SK-N-SH treated with all-trans-retinoic acid at 6 μM for 48 hours (cell line): Measurements from ENCODE around the gene KIF2C.
A peak's percentile ranks its signal among the peaks of the same experiment; 100 is the strongest.

Source experiments
- ATAC-seq: fragments of 200-7000 bp; cut with Tn5 transposase; 3 replicates; pipeline ENCODE4 v1.9.1; 2020; ENCODE audit warnings: mild to moderate bottlenecking, moderate library complexity
- ARNTL ChIP-seq: fragments of 450-650 bp; formaldehyde crosslinking; IDR thresholded peaks from 2 replicates; pipeline ENCODE4 v1.5.0; 2020; ENCODE audit warnings: low read depth, mild to moderate bottlenecking, moderate library complexity, borderline replicate concordance
- BACH2 ChIP-seq: fragments of 250-450 bp; sonication (Bioruptor Pico); IDR thresholded peaks from 2 replicates; pipeline ENCODE4 v1.9.0; 2021; ENCODE audit warnings: mild to moderate bottlenecking, borderline replicate concordance
- CSDC2 ChIP-seq: fragments of 250-450 bp; sonication (Bioruptor Pico); IDR thresholded peaks from 2 replicates; pipeline ENCODE4 v1.5.0; 2020; ENCODE audit warnings: mild to moderate bottlenecking, moderate library complexity
- CSRNP3 ChIP-seq: fragments of 250-450 bp; sonication (Bioruptor Pico); IDR thresholded peaks from 2 replicates; pipeline ENCODE4 v1.5.1; 2021; ENCODE audit warnings: mild to moderate bottlenecking, moderate library complexity
- ESRRG ChIP-seq: fragments of 250-450 bp; sonication (Bioruptor Pico); IDR thresholded peaks from 2 replicates; pipeline ENCODE4 v1.6.1; 2021; ENCODE audit warnings: mild to moderate bottlenecking
- GLIS3 ChIP-seq: fragments of 250-450 bp; sonication (Bioruptor Pico); IDR thresholded peaks from 2 replicates; pipeline ENCODE4 v1.5.0; 2020; ENCODE audit warnings: mild to moderate bottlenecking, moderate library complexity
- ISL1 ChIP-seq: fragments of 250-450 bp; sonication (Bioruptor Pico); IDR thresholded peaks from 2 replicates; pipeline ENCODE4 v2.1.2; 2022; ENCODE audit warnings: mild to moderate bottlenecking, moderate library complexity
- OSR1 ChIP-seq: fragments of 250-450 bp; sonication (Bioruptor Pico); IDR thresholded peaks from 2 replicates; pipeline ENCODE4 v1.8.0; 2022; ENCODE audit warnings: moderate library complexity, mild to moderate bottlenecking, inconsistent platforms
- POU6F1 ChIP-seq: fragments of 250-450 bp; sonication (Bioruptor Pico); IDR thresholded peaks from 2 replicates; pipeline ENCODE4 v1.8.0; 2021; ENCODE audit warnings: low read depth, mild to moderate bottlenecking, moderate library complexity, borderline replicate concordance
- PPARA ChIP-seq: fragments of 250-450 bp; sonication (Bioruptor Pico); IDR thresholded peaks from 2 replicates; pipeline ENCODE4 v1.5.0; 2020; ENCODE audit warnings: mild to moderate bottlenecking, borderline replicate concordance
- RARB ChIP-seq: fragments of 250-450 bp; sonication (Bioruptor Pico); IDR thresholded peaks from 2 replicates; pipeline ENCODE4 v1.8.0; 2021; ENCODE audit warnings: mild to moderate bottlenecking, moderate library complexity
- SNAI2 ChIP-seq: fragments of 250-450 bp; sonication (Bioruptor Pico); IDR thresholded peaks from 2 replicates; pipeline ENCODE4 v1.5.0; 2020; ENCODE audit warnings: mild to moderate bottlenecking, moderate library complexity
- TCF4 ChIP-seq: fragments of 250-450 bp; sonication (Bioruptor Pico); IDR thresholded peaks from 2 replicates; pipeline ENCODE4 v1.8.0; 2021; ENCODE audit warnings: mild to moderate bottlenecking, moderate library complexity, borderline replicate concordance
- TOX ChIP-seq: fragments of 250-450 bp; sonication (Bioruptor Pico); IDR thresholded peaks from 2 replicates; pipeline ENCODE4 v1.8.0; 2021; ENCODE audit warnings: mild to moderate bottlenecking, moderate library complexity, borderline replicate concordance
- ZC3H10 ChIP-seq: fragments of 250-450 bp; sonication (Bioruptor Pico); IDR thresholded peaks from 2 replicates; pipeline ENCODE4 v1.5.1; 2021; ENCODE audit warnings: mild to moderate bottlenecking, moderate library complexity
- ZFP3 ChIP-seq: fragments of 250-450 bp; sonication (Bioruptor Pico); IDR thresholded peaks from 2 replicates; pipeline ENCODE4 v1.5.0; 2020; ENCODE audit warnings: mild to moderate bottlenecking, moderate library complexity
- ZFP30 ChIP-seq: fragments of 450-650 bp; formaldehyde crosslinking; IDR thresholded peaks from 2 replicates; pipeline ENCODE4 v1.5.0; 2022; ENCODE audit warnings: mild to moderate bottlenecking, moderate library complexity
- ZNF565 ChIP-seq: fragments of 450-650 bp; formaldehyde crosslinking; conservative IDR thresholded peaks from 2 replicates; pipeline ENCODE4 v1.5.0; 2020; ENCODE audit warnings: low read depth, mild to moderate bottlenecking, moderate library complexity
- ZNF70 ChIP-seq: fragments of 450-650 bp; formaldehyde crosslinking; IDR thresholded peaks from 2 replicates; pipeline ENCODE4 v1.5.0; 2020; ENCODE audit warnings: mild to moderate bottlenecking, moderate library complexity
- ZNF8 ChIP-seq: fragments of 450-650 bp; formaldehyde crosslinking; IDR thresholded peaks from 2 replicates; pipeline ENCODE4 v1.5.0; 2020; ENCODE audit warnings: mild to moderate bottlenecking, moderate library complexity
- TF ChIP-seq, protein P1 (sequence below): fragments of 250-450 bp; sonication (Bioruptor Pico); IDR thresholded peaks from 2 replicates; pipeline ENCODE4 v1.5.1; 2020; ENCODE audit warnings: low read depth, mild to moderate bottlenecking, moderate library complexity
- TF ChIP-seq, protein P2 (sequence below): fragments of 250-450 bp; sonication (Bioruptor Pico); IDR thresholded peaks from 2 replicates; pipeline ENCODE4 v1.5.0; 2020; ENCODE audit warnings: mild to moderate bottlenecking, moderate library complexity
- TF ChIP-seq, protein P3 (sequence below): fragments of 250-450 bp; sonication (Bioruptor Pico); IDR thresholded peaks from 2 replicates; pipeline ENCODE4 v1.8.0; 2020; ENCODE audit warnings: mild to moderate bottlenecking, moderate library complexity, borderline replicate concordance

KIF2C gene

DNA sequence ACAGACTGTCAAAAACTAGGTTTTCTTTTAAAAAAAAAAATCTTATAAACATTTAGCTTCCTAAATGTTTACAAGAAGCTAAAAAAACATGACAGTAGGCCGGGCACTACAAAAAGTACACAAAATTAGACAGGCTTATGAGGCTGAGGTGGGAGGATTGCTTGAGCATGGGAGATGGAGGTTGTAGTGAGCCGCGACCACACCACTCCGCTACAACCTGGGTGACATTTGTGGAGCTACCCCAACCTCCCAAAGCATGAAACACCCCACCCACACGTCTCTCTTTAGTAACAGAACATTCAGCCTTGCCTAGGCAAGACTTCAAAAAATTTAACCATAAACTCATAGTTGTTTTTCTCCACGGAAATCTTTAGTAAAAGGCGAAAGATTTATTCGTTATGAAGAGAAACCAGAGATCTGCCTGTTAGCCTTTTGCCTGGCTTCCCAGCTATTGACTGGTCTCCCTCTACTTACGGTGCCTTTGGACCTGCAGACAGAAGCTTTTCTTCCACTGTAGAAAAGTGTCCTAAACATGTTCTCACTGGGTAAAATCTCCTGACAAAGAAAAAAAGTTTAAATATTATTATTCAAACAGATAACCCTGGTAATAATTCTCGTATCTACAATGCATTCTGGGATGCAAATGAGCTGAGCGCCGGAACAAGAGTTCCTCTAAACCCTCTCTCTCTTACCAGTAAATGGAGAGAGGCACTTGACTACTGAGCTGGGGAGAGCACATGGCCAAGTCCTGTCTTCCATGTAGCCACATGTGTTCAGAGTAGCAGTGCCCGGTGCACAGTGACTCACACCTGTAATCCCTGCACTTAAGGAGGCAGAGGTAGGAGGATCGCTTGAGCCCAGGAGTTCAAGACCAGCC, 17.9 kb upstream of the KIF2C start:
- TF ChIP-seq BACH2 (CRISPR knock-in tag) (no peak), CSDC2 (CRISPR knock-in tag) (no peak), TOX (CRISPR knock-in tag) (peak; percentile 99), OSR1 (CRISPR knock-in tag) (no peak), ZC3H10 (peak; percentile 98), TCF4 (CRISPR knock-in tag) (no peak), CSRNP3 (CRISPR knock-in tag) (peak; percentile 94), ESRRG (CRISPR knock-in tag) (peak; percentile 89), RARB (CRISPR knock-in tag) (peak; percentile 99), ZFP3 (CRISPR knock-in tag) (no peak), PPARA (CRISPR knock-in tag) (no peak), ZNF8 (no peak), ZNF565 (CRISPR knock-in tag) (no peak), GLIS3 (CRISPR knock-in tag) (peak; percentile 98), ZFP30 (CRISPR knock-in tag) (no peak), SNAI2 (CRISPR knock-in tag) (no peak), POU6F1 (CRISPR knock-in tag) (no peak; the same call in 1 of the 2 replicates), ZNF70 (no peak), ISL1 (CRISPR knock-in tag) (no peak), ARNTL (no peak)
- TF ChIP-seq, protein P1, sequence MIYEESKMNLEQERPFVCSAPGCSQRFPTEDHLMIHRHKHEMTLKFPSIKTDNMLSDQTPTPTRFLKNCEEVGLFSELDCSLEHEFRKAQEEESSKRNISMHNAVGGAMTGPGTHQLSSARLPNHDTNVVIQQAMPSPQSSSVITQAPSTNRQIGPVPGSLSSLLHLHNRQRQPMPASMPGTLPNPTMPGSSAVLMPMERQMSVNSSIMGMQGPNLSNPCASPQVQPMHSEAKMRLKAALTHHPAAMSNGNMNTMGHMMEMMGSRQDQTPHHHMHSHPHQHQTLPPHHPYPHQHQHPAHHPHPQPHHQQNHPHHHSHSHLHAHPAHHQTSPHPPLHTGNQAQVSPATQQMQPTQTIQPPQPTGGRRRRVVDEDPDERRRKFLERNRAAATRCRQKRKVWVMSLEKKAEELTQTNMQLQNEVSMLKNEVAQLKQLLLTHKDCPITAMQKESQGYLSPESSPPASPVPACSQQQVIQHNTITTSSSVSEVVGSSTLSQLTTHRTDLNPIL (CRISPR knock-in tag), result peak; percentile 77; the same call in 1 of the 2 replicates
- TF ChIP-seq, protein P2, sequence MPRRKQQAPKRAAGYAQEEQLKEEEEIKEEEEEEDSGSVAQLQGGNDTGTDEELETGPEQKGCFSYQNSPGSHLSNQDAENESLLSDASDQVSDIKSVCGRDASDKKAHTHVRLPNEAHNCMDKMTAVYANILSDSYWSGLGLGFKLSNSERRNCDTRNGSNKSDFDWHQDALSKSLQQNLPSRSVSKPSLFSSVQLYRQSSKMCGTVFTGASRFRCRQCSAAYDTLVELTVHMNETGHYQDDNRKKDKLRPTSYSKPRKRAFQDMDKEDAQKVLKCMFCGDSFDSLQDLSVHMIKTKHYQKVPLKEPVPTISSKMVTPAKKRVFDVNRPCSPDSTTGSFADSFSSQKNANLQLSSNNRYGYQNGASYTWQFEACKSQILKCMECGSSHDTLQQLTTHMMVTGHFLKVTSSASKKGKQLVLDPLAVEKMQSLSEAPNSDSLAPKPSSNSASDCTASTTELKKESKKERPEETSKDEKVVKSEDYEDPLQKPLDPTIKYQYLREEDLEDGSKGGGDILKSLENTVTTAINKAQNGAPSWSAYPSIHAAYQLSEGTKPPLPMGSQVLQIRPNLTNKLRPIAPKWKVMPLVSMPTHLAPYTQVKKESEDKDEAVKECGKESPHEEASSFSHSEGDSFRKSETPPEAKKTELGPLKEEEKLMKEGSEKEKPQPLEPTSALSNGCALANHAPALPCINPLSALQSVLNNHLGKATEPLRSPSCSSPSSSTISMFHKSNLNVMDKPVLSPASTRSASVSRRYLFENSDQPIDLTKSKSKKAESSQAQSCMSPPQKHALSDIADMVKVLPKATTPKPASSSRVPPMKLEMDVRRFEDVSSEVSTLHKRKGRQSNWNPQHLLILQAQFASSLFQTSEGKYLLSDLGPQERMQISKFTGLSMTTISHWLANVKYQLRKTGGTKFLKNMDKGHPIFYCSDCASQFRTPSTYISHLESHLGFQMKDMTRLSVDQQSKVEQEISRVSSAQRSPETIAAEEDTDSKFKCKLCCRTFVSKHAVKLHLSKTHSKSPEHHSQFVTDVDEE (CRISPR knock-in tag), result no peak
- TF ChIP-seq, protein P3, sequence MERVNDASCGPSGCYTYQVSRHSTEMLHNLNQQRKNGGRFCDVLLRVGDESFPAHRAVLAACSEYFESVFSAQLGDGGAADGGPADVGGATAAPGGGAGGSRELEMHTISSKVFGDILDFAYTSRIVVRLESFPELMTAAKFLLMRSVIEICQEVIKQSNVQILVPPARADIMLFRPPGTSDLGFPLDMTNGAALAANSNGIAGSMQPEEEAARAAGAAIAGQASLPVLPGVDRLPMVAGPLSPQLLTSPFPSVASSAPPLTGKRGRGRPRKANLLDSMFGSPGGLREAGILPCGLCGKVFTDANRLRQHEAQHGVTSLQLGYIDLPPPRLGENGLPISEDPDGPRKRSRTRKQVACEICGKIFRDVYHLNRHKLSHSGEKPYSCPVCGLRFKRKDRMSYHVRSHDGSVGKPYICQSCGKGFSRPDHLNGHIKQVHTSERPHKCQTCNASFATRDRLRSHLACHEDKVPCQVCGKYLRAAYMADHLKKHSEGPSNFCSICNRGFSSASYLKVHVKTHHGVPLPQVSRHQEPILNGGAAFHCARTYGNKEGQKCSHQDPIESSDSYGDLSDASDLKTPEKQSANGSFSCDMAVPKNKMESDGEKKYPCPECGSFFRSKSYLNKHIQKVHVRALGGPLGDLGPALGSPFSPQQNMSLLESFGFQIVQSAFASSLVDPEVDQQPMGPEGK (CRISPR knock-in tag), result peak; percentile 98
- TF ChIP-seq, all 23 proteins: peak for 8
- ATAC-seq, result peak; percentile 96

DNA sequence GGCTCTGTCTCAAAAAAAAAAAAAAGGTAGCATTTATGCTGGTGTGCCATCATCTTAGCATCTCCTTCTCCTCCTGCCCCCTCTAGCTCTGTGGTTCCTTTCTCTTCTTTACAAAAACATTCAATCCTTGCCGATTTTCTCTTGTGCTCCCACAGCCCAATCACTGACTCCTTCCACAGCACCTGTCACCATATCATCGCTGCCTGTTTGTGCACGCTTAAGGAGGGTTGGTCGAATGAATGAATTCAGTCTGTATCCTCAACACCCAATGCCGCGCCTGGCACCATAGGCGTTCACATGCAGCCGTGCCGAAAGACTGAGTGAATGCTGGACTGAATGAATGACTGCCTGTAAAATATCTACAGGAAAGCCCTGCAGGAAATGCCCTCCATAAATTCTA, 16.6 kb upstream of the KIF2C start:
- TF ChIP-seq TOX (CRISPR knock-in tag) (no peak), ARNTL (no peak), GLIS3 (CRISPR knock-in tag) (no peak), ISL1 (CRISPR knock-in tag) (no peak), OSR1 (CRISPR knock-in tag) (no peak), RARB (CRISPR knock-in tag) (no peak), BACH2 (CRISPR knock-in tag) (no peak), ESRRG (CRISPR knock-in tag) (no peak), ZNF565 (CRISPR knock-in tag) (no peak), CSDC2 (CRISPR knock-in tag) (no peak), ZC3H10 (no peak), ZFP30 (CRISPR knock-in tag) (no peak), ZNF8 (no peak)
- TF ChIP-seq, protein P1 (CRISPR knock-in tag), result no peak
- TF ChIP-seq, protein P2 (CRISPR knock-in tag), result no peak
- TF ChIP-seq, all 23 proteins: peak for 0
- no peak for ATAC-seq
